ENCODE results near the gene RASSF4.
A peak's percentile ranks its signal among the peaks of the same experiment; 100 is the strongest.

Gene RASSF4

DNA sequence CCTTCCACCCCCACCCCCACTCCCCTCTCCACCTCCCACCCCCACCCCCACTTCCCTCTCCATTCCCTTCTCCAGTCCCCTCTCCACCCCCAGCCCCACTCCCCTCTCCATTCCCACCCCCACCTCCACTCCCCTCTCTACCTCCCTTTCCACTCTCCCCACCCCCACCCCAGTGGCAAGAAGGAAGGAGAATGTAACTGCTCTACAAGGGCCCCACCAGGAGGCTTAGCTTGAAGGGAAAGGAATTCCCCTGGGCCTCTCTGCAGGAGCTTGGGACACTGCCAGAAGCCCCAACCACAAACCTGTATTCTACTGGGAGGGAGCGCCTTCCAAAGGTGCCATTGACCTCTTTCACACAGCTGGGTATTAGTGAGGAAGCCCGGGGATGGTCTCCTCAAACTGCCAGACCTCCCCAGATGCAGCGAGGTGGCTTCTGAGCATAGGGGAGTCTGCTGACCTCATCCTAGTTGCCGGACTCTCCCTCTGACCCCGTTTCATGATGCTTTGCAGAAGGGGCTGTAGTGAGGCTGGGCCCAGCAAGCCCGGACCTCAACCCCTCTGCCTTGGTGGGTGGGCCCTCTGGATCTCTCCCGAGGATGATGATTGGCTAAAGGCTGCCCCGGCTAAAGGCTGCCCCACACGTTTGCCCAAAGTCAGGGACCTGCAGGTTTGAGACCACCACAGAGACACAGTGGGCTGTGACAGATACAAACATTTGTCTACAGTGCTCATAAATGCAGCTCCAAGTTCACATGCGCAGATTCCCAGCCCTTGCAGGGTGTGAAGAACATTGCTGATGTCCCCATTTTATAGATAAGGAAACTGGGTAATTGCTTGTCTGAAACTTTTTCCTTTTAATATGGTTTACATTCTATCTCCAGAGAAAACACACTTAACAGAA, 16.1 kb downstream of the RASSF4 start (continued):
- TF ChIP-seq, protein P1, sequence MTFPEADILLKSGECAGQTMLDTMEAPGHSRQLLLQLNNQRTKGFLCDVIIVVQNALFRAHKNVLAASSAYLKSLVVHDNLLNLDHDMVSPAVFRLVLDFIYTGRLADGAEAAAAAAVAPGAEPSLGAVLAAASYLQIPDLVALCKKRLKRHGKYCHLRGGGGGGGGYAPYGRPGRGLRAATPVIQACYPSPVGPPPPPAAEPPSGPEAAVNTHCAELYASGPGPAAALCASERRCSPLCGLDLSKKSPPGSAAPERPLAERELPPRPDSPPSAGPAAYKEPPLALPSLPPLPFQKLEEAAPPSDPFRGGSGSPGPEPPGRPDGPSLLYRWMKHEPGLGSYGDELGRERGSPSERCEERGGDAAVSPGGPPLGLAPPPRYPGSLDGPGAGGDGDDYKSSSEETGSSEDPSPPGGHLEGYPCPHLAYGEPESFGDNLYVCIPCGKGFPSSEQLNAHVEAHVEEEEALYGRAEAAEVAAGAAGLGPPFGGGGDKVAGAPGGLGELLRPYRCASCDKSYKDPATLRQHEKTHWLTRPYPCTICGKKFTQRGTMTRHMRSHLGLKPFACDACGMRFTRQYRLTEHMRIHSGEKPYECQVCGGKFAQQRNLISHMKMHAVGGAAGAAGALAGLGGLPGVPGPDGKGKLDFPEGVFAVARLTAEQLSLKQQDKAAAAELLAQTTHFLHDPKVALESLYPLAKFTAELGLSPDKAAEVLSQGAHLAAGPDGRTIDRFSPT (tag by site-specific recombination; IDR thresholded peaks at IDR 0.05) = no peak
- TF ChIP-seq ZBTB1 (tag by site-specific recombination; IDR thresholded peaks at IDR 0.05) (no peak), ZNF394 (tag by site-specific recombination; IDR thresholded peaks at IDR 0.05; ENCODE audit: borderline replicate concordance) (no peak), HOXC10 (CRISPR knock-in tag; IDR thresholded peaks at IDR 0.05) (no peak), ZNF140 (tag by site-specific recombination; IDR thresholded peaks at IDR 0.05) (no peak), RBAK (tag by site-specific recombination; IDR thresholded peaks at IDR 0.05) (no peak), ZNF133 (tag by site-specific recombination; IDR thresholded peaks at IDR 0.05) (no peak), GLIS2 (tag by site-specific recombination; IDR thresholded peaks at IDR 0.05) (peak; percentile 52; the same call in 1 of the 2 replicates), ZNF837 (tag by site-specific recombination; IDR thresholded peaks at IDR 0.05) (no peak), ZFP41 (tag by site-specific recombination; IDR thresholded peaks at IDR 0.05; ENCODE audit: borderline replicate concordance) (no peak), ZNF623 (tag by site-specific recombination; IDR thresholded peaks at IDR 0.05) (no peak), ZNF266 (tag by site-specific recombination; IDR thresholded peaks at IDR 0.05; ENCODE audit: low read depth) (no peak)
- TF ChIP-seq, protein P2, sequence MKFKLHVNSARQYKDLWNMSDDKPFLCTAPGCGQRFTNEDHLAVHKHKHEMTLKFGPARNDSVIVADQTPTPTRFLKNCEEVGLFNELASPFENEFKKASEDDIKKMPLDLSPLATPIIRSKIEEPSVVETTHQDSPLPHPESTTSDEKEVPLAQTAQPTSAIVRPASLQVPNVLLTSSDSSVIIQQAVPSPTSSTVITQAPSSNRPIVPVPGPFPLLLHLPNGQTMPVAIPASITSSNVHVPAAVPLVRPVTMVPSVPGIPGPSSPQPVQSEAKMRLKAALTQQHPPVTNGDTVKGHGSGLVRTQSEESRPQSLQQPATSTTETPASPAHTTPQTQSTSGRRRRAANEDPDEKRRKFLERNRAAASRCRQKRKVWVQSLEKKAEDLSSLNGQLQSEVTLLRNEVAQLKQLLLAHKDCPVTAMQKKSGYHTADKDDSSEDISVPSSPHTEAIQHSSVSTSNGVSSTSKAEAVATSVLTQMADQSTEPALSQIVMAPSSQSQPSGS (tag by site-specific recombination; IDR thresholded peaks at IDR 0.05; ENCODE audit: low read depth) = no peak
- TF ChIP-seq, protein P3, sequence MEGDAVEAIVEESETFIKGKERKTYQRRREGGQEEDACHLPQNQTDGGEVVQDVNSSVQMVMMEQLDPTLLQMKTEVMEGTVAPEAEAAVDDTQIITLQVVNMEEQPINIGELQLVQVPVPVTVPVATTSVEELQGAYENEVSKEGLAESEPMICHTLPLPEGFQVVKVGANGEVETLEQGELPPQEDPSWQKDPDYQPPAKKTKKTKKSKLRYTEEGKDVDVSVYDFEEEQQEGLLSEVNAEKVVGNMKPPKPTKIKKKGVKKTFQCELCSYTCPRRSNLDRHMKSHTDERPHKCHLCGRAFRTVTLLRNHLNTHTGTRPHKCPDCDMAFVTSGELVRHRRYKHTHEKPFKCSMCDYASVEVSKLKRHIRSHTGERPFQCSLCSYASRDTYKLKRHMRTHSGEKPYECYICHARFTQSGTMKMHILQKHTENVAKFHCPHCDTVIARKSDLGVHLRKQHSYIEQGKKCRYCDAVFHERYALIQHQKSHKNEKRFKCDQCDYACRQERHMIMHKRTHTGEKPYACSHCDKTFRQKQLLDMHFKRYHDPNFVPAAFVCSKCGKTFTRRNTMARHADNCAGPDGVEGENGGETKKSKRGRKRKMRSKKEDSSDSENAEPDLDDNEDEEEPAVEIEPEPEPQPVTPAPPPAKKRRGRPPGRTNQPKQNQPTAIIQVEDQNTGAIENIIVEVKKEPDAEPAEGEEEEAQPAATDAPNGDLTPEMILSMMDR (tag by site-specific recombination; IDR thresholded peaks at IDR 0.05) = no peak
- TF ChIP-seq, protein P4, sequence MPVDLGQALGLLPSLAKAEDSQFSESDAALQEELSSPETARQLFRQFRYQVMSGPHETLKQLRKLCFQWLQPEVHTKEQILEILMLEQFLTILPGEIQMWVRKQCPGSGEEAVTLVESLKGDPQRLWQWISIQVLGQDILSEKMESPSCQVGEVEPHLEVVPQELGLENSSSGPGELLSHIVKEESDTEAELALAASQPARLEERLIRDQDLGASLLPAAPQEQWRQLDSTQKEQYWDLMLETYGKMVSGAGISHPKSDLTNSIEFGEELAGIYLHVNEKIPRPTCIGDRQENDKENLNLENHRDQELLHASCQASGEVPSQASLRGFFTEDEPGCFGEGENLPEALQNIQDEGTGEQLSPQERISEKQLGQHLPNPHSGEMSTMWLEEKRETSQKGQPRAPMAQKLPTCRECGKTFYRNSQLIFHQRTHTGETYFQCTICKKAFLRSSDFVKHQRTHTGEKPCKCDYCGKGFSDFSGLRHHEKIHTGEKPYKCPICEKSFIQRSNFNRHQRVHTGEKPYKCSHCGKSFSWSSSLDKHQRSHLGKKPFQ (tag by site-specific recombination; IDR thresholded peaks at IDR 0.05) = no peak

DNA sequence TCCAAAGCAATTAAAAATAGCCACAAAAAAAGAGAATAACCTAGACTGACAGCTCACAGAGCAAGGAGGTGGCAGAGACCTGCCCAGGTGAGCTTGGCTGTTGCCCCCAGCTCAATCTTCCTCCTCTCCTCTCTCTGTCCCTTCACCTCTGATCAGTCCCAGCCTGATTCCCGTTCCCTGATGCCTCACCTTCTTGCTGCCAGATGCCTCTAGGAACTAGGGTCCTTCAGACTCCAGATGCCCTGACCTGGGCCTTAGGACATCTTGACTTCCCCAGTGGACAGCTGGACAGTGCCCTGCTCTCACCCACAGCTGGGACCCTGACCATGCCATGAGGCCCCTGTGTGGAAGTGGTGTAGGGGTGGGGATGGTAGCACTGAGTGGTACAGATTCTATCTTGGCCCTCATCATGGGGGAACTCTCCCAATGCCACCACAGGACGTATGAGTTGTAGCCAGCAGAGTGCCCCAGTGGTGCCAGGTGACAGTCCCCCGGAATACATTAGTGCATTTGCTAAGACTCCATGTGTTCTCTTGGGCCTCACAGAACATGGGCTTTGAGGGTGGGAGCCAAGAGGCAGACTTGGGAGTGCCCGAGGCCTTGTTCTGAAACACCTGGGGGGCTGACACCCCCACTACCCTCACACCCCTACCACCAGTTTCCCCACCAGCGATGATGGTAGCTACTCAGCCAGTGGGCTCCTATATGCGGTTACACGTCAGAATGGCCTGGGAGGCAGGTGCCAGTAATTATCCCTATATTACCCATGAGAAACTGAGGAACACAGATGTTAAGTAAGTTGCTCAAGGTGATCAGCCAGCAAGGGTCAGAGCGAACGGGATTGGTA, 17.0 kb downstream of the RASSF4 start:
- Histone ChIP-seq H3K27ac (ENCODE audit: extremely low read depth, low read depth, low read length) (no peak overlapping the region), H3K9me3 (ENCODE audit: control insufficient read depth, insufficient read depth, low read depth, low read length) (no peaks in the 10 kb centered on the region), H3K4me3 (ENCODE audit: low read depth, low read length) (no peak overlapping the region), H3K36me3 (ENCODE audit: control insufficient read depth in 2 of 2, insufficient read depth in 1 of 2, low read length in 2 of 2) (peaks cover 0 to 10% of the 10 kb centered on the region in 2 experiments; a peak in 1 of 3 replicates), H3K4me1 (ENCODE audit: control insufficient read depth, insufficient read depth, low read length) (peaks cover 26% of the 10 kb centered on the region)
- ChIA-PET CTCF (interaction anchor here (0.8 to 2.4 kb wide), 5 partner anchors 11 to 45 kb away, joined by 3 to 15 read pairs (median 7); no protein-coding TSS in a partner anchor), POLR2A (interaction anchor here (0.7 to 2.3 kb wide), 3 partner anchors 10 to 33 kb away, joined by 3 to 12 read pairs (median 6); no protein-coding TSS in a partner anchor)
- 0 out of 2 replicates have a peak, but pooled peaks have one; percentile 30 for TF ChIP-seq BCL11B (tag by site-specific recombination; IDR thresholded peaks at IDR 0.05; ENCODE audit: low read depth)
- TF ChIP-seq, protein P5, sequence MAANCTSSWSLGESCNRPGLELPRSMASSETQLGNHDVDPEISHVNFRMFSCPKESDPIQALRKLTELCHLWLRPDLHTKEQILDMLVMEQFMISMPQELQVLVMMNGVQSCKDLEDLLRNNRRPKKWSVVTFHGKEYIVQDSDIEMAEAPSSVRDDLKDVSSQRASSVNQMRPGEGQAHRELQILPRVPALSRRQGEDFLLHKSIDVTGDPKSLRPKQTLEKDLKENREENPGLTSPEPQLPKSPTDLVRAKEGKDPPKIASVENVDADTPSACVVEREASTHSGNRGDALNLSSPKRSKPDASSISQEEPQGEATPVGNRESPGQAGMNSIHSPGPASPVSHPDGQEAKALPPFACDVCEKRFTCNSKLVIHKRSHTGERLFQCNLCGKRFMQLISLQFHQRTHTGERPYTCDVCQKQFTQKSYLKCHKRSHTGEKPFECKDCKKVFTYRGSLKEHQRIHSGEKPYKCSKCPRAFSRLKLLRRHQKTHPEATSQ (tag by site-specific recombination; IDR thresholded peaks at IDR 0.05) = no peak
